HepG2 (cell line): ENCODE results near the gene GZF1. TPM values are rescaled to one million over a fixed set of nuclear protein-coding genes. Genes with fewer than 3 reads are reported as not detected.

ENCODE experiments used
- ATAC-seq: fragments of 200-7000 bp; cut with Tn5 transposase; 3 replicates; pipeline ENCODE4 v1.9.1; 2020; ENCODE audit warnings: mild to moderate bottlenecking, moderate library complexity
- BruUV-seq: library from RNA; stranded (reverse); fragments of 400-500 nt; replicated peaks from 2 replicates; lab custom pipeline; 2021; lab: Mats Ljungman, UMichigan
- CTCF ChIA-PET: fragments of 300-600 bp; formaldehyde crosslinking; extraction: SDS; loops from one replicate; lab custom pipeline; 2021; ENCODE audit warnings: low total read pairs, inconsistent platforms, low intra/inter-chr PET ratio; lab: Yijun Ruan, JAX
- POLR2A ChIA-PET: fragments of 350-600 bp; sonication (Branson Sonifier 250); formaldehyde crosslinking; loops from one replicate; lab custom pipeline; 2020; ENCODE audit warnings: antibody characterized with exemption, inconsistent platforms; lab: Yijun Ruan, JAX
- DNase-seq: peaks from one replicate; pipeline ENCODE4 v3.0.0-alpha.2; 2015; ENCODE audit warnings: low spot score
- FAIRE-seq: peaks from 3 replicates; lab custom pipeline; 2011; peaks lifted over from hg19 to GRCh38; lab: Jason Lieb, UNC
- H2AFZ ChIP-seq: one replicate; pipeline ENCODE4 v1.6.1; 2011; ENCODE audit warnings: low read length, inconsistent platforms
- H3K27ac ChIP-seq: fragments of 300-600 bp; 3 replicates; pipeline ENCODE4 v1.8.0; 2011; ENCODE audit warnings: mixed run types, mild to moderate bottlenecking, mixed read lengths, low read length, inconsistent platforms; ENCODE audit not compliant: insufficient read depth; ENCODE audit errors: extremely low read length
- H3K27me3 ChIP-seq, 2 experiments: fragments of 200-600 bp in 1 of 2; 2 replicates in 1 of 2; 3 replicates in 1 of 2; pipeline versions ENCODE4 v1.6.0 to v1.8.0; 2011; ENCODE audit warnings: low read length in 2 of 2, mild to moderate bottlenecking in 2 of 2, moderate library complexity in 2 of 2, inconsistent platforms in 1 of 2; ENCODE audit not compliant: insufficient read depth in 2 of 2, control insufficient read depth in 1 of 2
- H3K36me3 ChIP-seq, 2 experiments: fragments of 200-600 bp in 1 of 2; replicated peaks in 1 of 2; 2 replicates in 1 of 2; 3 replicates in 1 of 2; pipeline versions ENCODE4 v1.5.1 to v1.8.0; 2011; ENCODE audit warnings: low read length in 2 of 2, inconsistent platforms in 1 of 2; ENCODE audit not compliant: insufficient read depth in 2 of 2, control insufficient read depth in 1 of 2
- H3K4me1 ChIP-seq: 2 replicates; pipeline ENCODE4 v1.5.1; 2012; ENCODE audit warnings: low read length, inconsistent platforms; ENCODE audit not compliant: insufficient read depth
- H3K4me2 ChIP-seq: 2 replicates; pipeline ENCODE4 v1.6.0; 2011; ENCODE audit warnings: low read depth, low read length, inconsistent platforms
- H3K4me3 ChIP-seq, 3 experiments: fragments of 200-600 bp in 1 of 3; sonication (generic), shearing (Covaris generic) in 1 of 3; replicated peaks in 1 of 3; 2 replicates each; pipeline ENCODE4 v1.5.1; 2011 to 2016; ENCODE audit warnings: low read length in 3 of 3, inconsistent platforms in 2 of 3, low read depth in 2 of 3, mild to moderate bottlenecking in 2 of 3, control low read depth in 1 of 3, mixed read lengths in 1 of 3; ENCODE audit not compliant: insufficient read depth in 1 of 3
- H3K79me2 ChIP-seq: one replicate; pipeline ENCODE4 v1.6.1; 2011; ENCODE audit warnings: low read length, inconsistent platforms; ENCODE audit not compliant: insufficient read depth
- H3K9ac ChIP-seq: 2 replicates; pipeline ENCODE4 v1.6.0; 2011; ENCODE audit warnings: mild to moderate bottlenecking, low read depth, low read length, inconsistent platforms; ENCODE audit not compliant: insufficient read depth
- H3K9me3 ChIP-seq: 2 replicates; pipeline ENCODE4 v1.5.1; 2012; ENCODE audit warnings: mild to moderate bottlenecking, low read length
- H4K20me1 ChIP-seq: 2 replicates; pipeline ENCODE4 v1.6.0; 2011; ENCODE audit warnings: inconsistent platforms, mild to moderate bottlenecking, low read length, moderate library complexity; ENCODE audit not compliant: insufficient read depth
- BRD4 ChIP-seq: sonication (generic); formaldehyde crosslinking; IDR thresholded peaks from 2 replicates; pipeline ENCODE4 v1.4.0; 2020; ENCODE audit warnings: missing genetic modification reagents
- ETV5 ChIP-seq: IDR thresholded peaks from 2 replicates; pipeline ENCODE4 v1.6.1; 2018; ENCODE audit warnings: missing biosample characterization, missing genetic modification reagents, inconsistent platforms, borderline replicate concordance
- KDM3A ChIP-seq: IDR thresholded peaks from 2 replicates; pipeline ENCODE4 v1.6.1; 2018; ENCODE audit warnings: low read depth, missing compliant biosample characterization
- KMT2B ChIP-seq: IDR thresholded peaks from 2 replicates; pipeline ENCODE4 v1.6.1; 2016; ENCODE audit warnings: missing genetic modification reagents, missing compliant biosample characterization
- ZNF547 ChIP-seq: sonication (generic); formaldehyde crosslinking; IDR thresholded peaks from 2 replicates; pipeline ENCODE4 v1.5.1; 2020; ENCODE audit warnings: mild to moderate bottlenecking, missing genetic modification reagents
- ZNF710 ChIP-seq: sonication (generic); formaldehyde crosslinking; IDR thresholded peaks from 2 replicates; pipeline ENCODE4 v1.5.0; 2020; ENCODE audit warnings: mild to moderate bottlenecking, missing genetic modification reagents, borderline replicate concordance
- WGBS: methylation state at CpG from one replicate; pipeline ENCODE4 v1.1.6; 2017; ENCODE audit warnings: low lambda C conversion rate; 5-methylcytosine and 5-hydroxymethylcytosine counted together
- in situ Hi-C: cut with HindIII; loops from 2 replicates; pipeline ENCODE4 v1.10.0; 2017; ENCODE audit warnings: low pct_unique_long_range_greater_than_20kb; ENCODE audit not compliant: extremely low pct_ligation_motif_present
- intact Hi-C: fragments of 100-400 bp; cut with micrococcal nuclease; formaldehyde crosslinking; loops from one replicate; pipeline ENCODE4 v1.10.0; 2022; ENCODE audit not compliant: unreplicated experiment
- polyA plus RNA-seq, 8 experiments: library from polyadenylated mRNA; depleted of rRNA in 3 of 8; stranded (reverse) in 7 of 8; unstranded in 1 of 8; fragments of >200 nt; fragmentation: Illumina TruSeq in 4 of 8; extraction: Trizol in 4 of 8; gene quantifications; 2 replicates each; pipeline versions ENCODE4 v1.2.1 to v1.2.3, GENCODE V29; 2011 to 2016; ENCODE audit warnings: low read depth in 4 of 8, missing spikeins in 1 of 8, mixed read lengths in 1 of 8; ENCODE audit not compliant: insufficient read depth in 1 of 8
- total RNA-seq, 5 experiments: library from RNA; depleted of rRNA; stranded (reverse); fragments of >200 nt; fragmentation: Illumina TruSeq; extraction: Trizol; gene quantifications; 2 replicates each; pipeline ENCODE4 v1.2.3, GENCODE V29; 2016; ENCODE audit warnings: low read depth in 1 of 5
- TF ChIP-seq, protein P1 (sequence below): sonication (generic); formaldehyde crosslinking; IDR thresholded peaks from 2 replicates; pipeline ENCODE4 v1.4.0; 2020; ENCODE audit warnings: missing genetic modification reagents

Gene GZF1
- total and polyA plus RNA-seq, 2 of the 13 experiments (the other 11 are each of a cell fraction or from before 2014, with no cell fraction given), result 16.9 to 26.0 TPM

DNA sequence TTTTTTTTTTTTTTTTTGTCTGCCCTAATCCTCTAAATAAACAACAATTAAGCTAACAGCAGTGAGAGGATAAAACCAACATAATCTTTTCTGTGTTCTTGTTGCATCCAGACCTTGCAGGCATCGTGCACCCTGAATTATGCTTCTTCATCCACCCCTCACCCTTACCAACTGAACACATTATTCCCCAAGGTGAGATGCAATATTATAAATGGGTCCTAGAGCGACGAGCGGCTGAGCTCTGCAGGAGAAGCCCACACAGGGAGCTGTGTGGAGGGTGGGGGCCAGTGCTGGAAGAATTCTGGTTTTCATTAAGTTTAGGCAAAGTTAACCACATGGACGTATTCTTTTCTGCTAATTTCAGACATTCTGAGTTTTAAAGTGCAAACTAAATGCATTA is 43.6 kb upstream of the GZF1 start:
- H3K9ac ChIP-seq, result no peak overlapping the region
- ChIA-PET CTCF (no interaction called here), POLR2A (no interaction called here)
- in situ Hi-C loops, result no loop called here
- DNase-seq (no peak), ATAC-seq (no peak), FAIRE-seq (no peak)
- H3K27me3 ChIP-seq, result no peaks in the 10 kb centered on the region
- H3K79me2 ChIP-seq, result no peaks in the 10 kb centered on the region
- no peak overlapping the region for H2AFZ ChIP-seq
- no peaks in the 10 kb centered on the region for H3K4me1 ChIP-seq
- no peak overlapping the region for H3K27ac ChIP-seq
- no peak overlapping the region for H3K4me3 ChIP-seq
- intact Hi-C loops, result no loop called here
- 39% methylated on average over 5 of the region's 5 CpGs for WGBS
- H3K9me3 ChIP-seq, result no peaks in the 10 kb centered on the region
- no TSS peak for BruUV-seq
- no peak overlapping the region for H3K4me2 ChIP-seq
- TF ChIP-seq ETV5 (no peak), BRD4 (CRISPR knock-in tag) (no peak), ZNF547 (no peak), KMT2B (CRISPR knock-in tag) (no peak), ZNF710 (CRISPR knock-in tag) (no peak), KDM3A (CRISPR knock-in tag) (no peak)
- TF ChIP-seq, protein P1, sequence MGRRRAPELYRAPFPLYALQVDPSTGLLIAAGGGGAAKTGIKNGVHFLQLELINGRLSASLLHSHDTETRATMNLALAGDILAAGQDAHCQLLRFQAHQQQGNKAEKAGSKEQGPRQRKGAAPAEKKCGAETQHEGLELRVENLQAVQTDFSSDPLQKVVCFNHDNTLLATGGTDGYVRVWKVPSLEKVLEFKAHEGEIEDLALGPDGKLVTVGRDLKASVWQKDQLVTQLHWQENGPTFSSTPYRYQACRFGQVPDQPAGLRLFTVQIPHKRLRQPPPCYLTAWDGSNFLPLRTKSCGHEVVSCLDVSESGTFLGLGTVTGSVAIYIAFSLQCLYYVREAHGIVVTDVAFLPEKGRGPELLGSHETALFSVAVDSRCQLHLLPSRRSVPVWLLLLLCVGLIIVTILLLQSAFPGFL (CRISPR knock-in tag), result no peak
- H4K20me1 ChIP-seq, result no peaks in the 10 kb centered on the region
- H3K36me3 ChIP-seq, result no peaks in the 10 kb centered on the region
